ENCODE measurements around the gene CFHR3.

GRCh38 chr1:196738730-196739129, 35.9 kb upstream of the CFHR3 start:
- TF ChIP-seq CTCF (IDR thresholded peaks at IDR 0.05) = no peak
- TF ChIP-seq POLR2A (IDR thresholded peaks at IDR 0.05) = no peak

Measured in testis (tissue), 2 donors.